Measurements from ENCODE around the gene XAB2.

GRCh38 chr19:7670790-7671189, 41.4 kb upstream of the XAB2 start:
- no peak for TF ChIP-seq POLR2A (IDR thresholded peaks at IDR 0.05)
- no peak for TF ChIP-seq CTCF (IDR thresholded peaks at IDR 0.05)

Data from thyroid gland (tissue), 4 donors.